ENCODE measurements around the gene MRPL24.
A peak's percentile ranks its signal among the peaks of the same experiment; 100 is the strongest.

Gene MRPL24

GRCh38 chr1:156773607-156774006 lies 32.7 kb upstream of the MRPL24 start:
- no peak for DNase-seq
- H3K27ac ChIP-seq (ENCODE audit: low read length), result no peak overlapping the region
- H3K4me2 ChIP-seq (ENCODE audit: low read depth, low read length), result no peak overlapping the region
- H3F3A ChIP-seq (ENCODE audit: insufficient read depth, low read length), result peaks cover 7% of the 10 kb centered on the region; the same call in 1 of the 2 replicates
- H3K4me3 ChIP-seq (ENCODE audit: low read length), result no peak overlapping the region
- no peaks in the 10 kb centered on the region for H3K27me3 ChIP-seq (replicated peaks; ENCODE audit: insufficient read depth, low read length)
- no peak overlapping the region for H2AFZ ChIP-seq (ENCODE audit: low read length)
- H3K4me1 ChIP-seq (ENCODE audit: low read length), result peaks cover 7% of the 10 kb centered on the region
- no peaks in the 10 kb centered on the region; the same call in 1 of the 2 replicates for H3K36me3 ChIP-seq (replicated peaks; ENCODE audit: insufficient read depth, low read length)
- H3K9ac ChIP-seq (ENCODE audit: low read length), result no peak overlapping the region
- TF ChIP-seq EZH2phosphoT487 (IDR thresholded peaks at IDR 0.05; ENCODE audit: low read length) (no peak), CTCF (IDR thresholded peaks at IDR 0.05; ENCODE audit: low read length) (peak; percentile 20)
- peaks cover 96% of the 10 kb centered on the region for H3K79me2 ChIP-seq (ENCODE audit: low read length)
- H4K20me1 ChIP-seq (ENCODE audit: insufficient read depth, low read length), result peaks cover 30% of the 10 kb centered on the region; the same call in 1 of the 2 replicates
- no peaks in the 10 kb centered on the region for H3K9me2 ChIP-seq (replicated peaks; ENCODE audit: insufficient read depth, low read length)
- no peaks in the 10 kb centered on the region for H3K9me3 ChIP-seq (replicated peaks; ENCODE audit: insufficient read depth, low read length)

GRCh38 chr1:156772728-156773497 lies 32.0 kb upstream of the MRPL24 start:
- H3F3A ChIP-seq (ENCODE audit: insufficient read depth, low read length), result peaks cover 10% of the 10 kb centered on the region; the same call in 1 of the 2 replicates
- peaks cover 96% of the 10 kb centered on the region for H3K79me2 ChIP-seq (ENCODE audit: low read length)
- no peak overlapping the region for H2AFZ ChIP-seq (ENCODE audit: low read length)
- H3K4me3 ChIP-seq (ENCODE audit: low read length), result no peak overlapping the region
- H3K4me1 ChIP-seq (ENCODE audit: low read length), result peaks cover 7% of the 10 kb centered on the region
- no peak overlapping the region for H3K27ac ChIP-seq (ENCODE audit: low read length)
- H3K4me2 ChIP-seq (ENCODE audit: low read depth, low read length), result no peak overlapping the region
- no peaks in the 10 kb centered on the region; the same call in 1 of the 2 replicates for H3K36me3 ChIP-seq (replicated peaks; ENCODE audit: insufficient read depth, low read length)
- DNase-seq, result no peak
- H3K9me2 ChIP-seq (replicated peaks; ENCODE audit: insufficient read depth, low read length), result no peaks in the 10 kb centered on the region
- H4K20me1 ChIP-seq (ENCODE audit: insufficient read depth, low read length), result peaks cover 30% of the 10 kb centered on the region; the same call in 1 of the 2 replicates
- no peaks in the 10 kb centered on the region for H3K9me3 ChIP-seq (replicated peaks; ENCODE audit: insufficient read depth, low read length)
- H3K9ac ChIP-seq (ENCODE audit: low read length), result no peak overlapping the region
- H3K27me3 ChIP-seq (replicated peaks; ENCODE audit: insufficient read depth, low read length), result no peaks in the 10 kb centered on the region
- TF ChIP-seq EZH2 (optimal IDR thresholded peaks at IDR 0.05; ENCODE audit: low read depth, low read length), result no peak
- TF ChIP-seq CTCF (IDR thresholded peaks at IDR 0.05; ENCODE audit: low read length), result no peak
- no peak for TF ChIP-seq EZH2phosphoT487 (IDR thresholded peaks at IDR 0.05; ENCODE audit: low read length)

GRCh38 chr1:156772222-156772621 lies 31.3 kb upstream of the MRPL24 start:
- peaks cover 7% of the 10 kb centered on the region for H3K4me1 ChIP-seq (ENCODE audit: low read length)
- H3F3A ChIP-seq (ENCODE audit: insufficient read depth, low read length), result peaks cover 10% of the 10 kb centered on the region; the same call in 1 of the 2 replicates
- DNase-seq, result no peak
- H3K36me3 ChIP-seq (replicated peaks; ENCODE audit: insufficient read depth, low read length), result no peaks in the 10 kb centered on the region; the same call in 1 of the 2 replicates
- peaks cover 95% of the 10 kb centered on the region for H3K79me2 ChIP-seq (ENCODE audit: low read length)
- no peak overlapping the region for H2AFZ ChIP-seq (ENCODE audit: low read length)
- no peak overlapping the region for H3K27ac ChIP-seq (ENCODE audit: low read length)
- H3K9me2 ChIP-seq (replicated peaks; ENCODE audit: insufficient read depth, low read length), result no peaks in the 10 kb centered on the region
- H3K4me3 ChIP-seq (ENCODE audit: low read length), result no peak overlapping the region
- H3K27me3 ChIP-seq (replicated peaks; ENCODE audit: insufficient read depth, low read length), result no peaks in the 10 kb centered on the region
- H3K9me3 ChIP-seq (replicated peaks; ENCODE audit: insufficient read depth, low read length), result no peaks in the 10 kb centered on the region
- peaks cover 24% of the 10 kb centered on the region; the same call in 1 of the 2 replicates for H4K20me1 ChIP-seq (ENCODE audit: insufficient read depth, low read length)
- TF ChIP-seq EZH2 (optimal IDR thresholded peaks at IDR 0.05; ENCODE audit: low read depth, low read length) (no peak), CTCF (IDR thresholded peaks at IDR 0.05; ENCODE audit: low read length) (no peak), EZH2phosphoT487 (IDR thresholded peaks at IDR 0.05; ENCODE audit: low read length) (no peak)
- no peak overlapping the region for H3K9ac ChIP-seq (ENCODE audit: low read length)
- no peak overlapping the region for H3K4me2 ChIP-seq (ENCODE audit: low read depth, low read length)

Data from MM.1S (cell line).